Liver (tissue), 3 donors: ENCODE results near the gene SPEN.

Experiments used
- EGR1 ChIP-seq, 2 donors: IDR thresholded peaks; 2 replicates each; pipeline ENCODE4 v1.6.1; 2016 to 2018; ENCODE audit warnings: antibody characterized with exemption in 2 of 2, low read depth in 2 of 2
- FOXA1 ChIP-seq: IDR thresholded peaks from 2 replicates; pipeline ENCODE4 v1.6.1; 2016; ENCODE audit warnings: antibody characterized with exemption
- FOXA2 ChIP-seq: IDR thresholded peaks from 2 replicates; pipeline ENCODE4 v1.6.1; 2016; ENCODE audit warnings: antibody characterized with exemption
- HNF4A ChIP-seq, 2 donors: conservative IDR thresholded peaks; 2 replicates each; pipeline ENCODE4 v1.6.1; 2016; ENCODE audit warnings: antibody characterized with exemption in 2 of 2, mild to moderate bottlenecking in 2 of 2
- HNF4G ChIP-seq: IDR thresholded peaks from 2 replicates; pipeline ENCODE4 v1.6.1; 2016; ENCODE audit warnings: antibody characterized with exemption
- JUND ChIP-seq, 2 donors: IDR thresholded peaks; 2 replicates each; pipeline ENCODE4 v1.6.1; 2016; ENCODE audit warnings: antibody characterized with exemption in 2 of 2
- RAD21 ChIP-seq, 2 donors: IDR thresholded peaks; 2 replicates each; pipeline ENCODE4 v1.6.1; 2016; ENCODE audit warnings: antibody characterized with exemption in 2 of 2, mild to moderate bottlenecking in 2 of 2
- RXRA ChIP-seq, 2 donors: IDR thresholded peaks; 2 replicates each; pipeline ENCODE4 v1.6.1; 2017 to 2018; ENCODE audit warnings: antibody characterized with exemption in 2 of 2, mild to moderate bottlenecking in 1 of 2
- TAF1 ChIP-seq: conservative IDR thresholded peaks from 2 replicates; pipeline ENCODE4 v1.6.1; 2016; ENCODE audit warnings: antibody characterized with exemption, mild to moderate bottlenecking
- YY1 ChIP-seq: IDR thresholded peaks from 2 replicates; pipeline ENCODE4 v1.6.1; 2016; ENCODE audit warnings: antibody characterized with exemption, mild to moderate bottlenecking
- TF ChIP-seq, protein P1 (sequence below): fragments of 150-350 bp; IDR thresholded peaks from 2 replicates; pipeline ENCODE4 v1.5.1; 2017; ENCODE audit warnings: improper control_type of control experiment, low read depth, low read length; ENCODE audit not compliant: missing input control
- TF ChIP-seq, protein P2 (sequence below): IDR thresholded peaks from 2 replicates; pipeline ENCODE4 v1.6.1; 2016; ENCODE audit warnings: antibody characterized with exemption
- TF ChIP-seq, protein P3 (sequence below): IDR thresholded peaks from 2 replicates; pipeline ENCODE4 v1.6.1; 2016; ENCODE audit warnings: antibody characterized with exemption, mild to moderate bottlenecking
- TF ChIP-seq, protein P4 (sequence below): IDR thresholded peaks from 2 replicates; pipeline ENCODE4 v1.6.1; 2016; ENCODE audit warnings: antibody characterized with exemption
- donor health status: healthy.
- donor health status: healthy.

DNA sequence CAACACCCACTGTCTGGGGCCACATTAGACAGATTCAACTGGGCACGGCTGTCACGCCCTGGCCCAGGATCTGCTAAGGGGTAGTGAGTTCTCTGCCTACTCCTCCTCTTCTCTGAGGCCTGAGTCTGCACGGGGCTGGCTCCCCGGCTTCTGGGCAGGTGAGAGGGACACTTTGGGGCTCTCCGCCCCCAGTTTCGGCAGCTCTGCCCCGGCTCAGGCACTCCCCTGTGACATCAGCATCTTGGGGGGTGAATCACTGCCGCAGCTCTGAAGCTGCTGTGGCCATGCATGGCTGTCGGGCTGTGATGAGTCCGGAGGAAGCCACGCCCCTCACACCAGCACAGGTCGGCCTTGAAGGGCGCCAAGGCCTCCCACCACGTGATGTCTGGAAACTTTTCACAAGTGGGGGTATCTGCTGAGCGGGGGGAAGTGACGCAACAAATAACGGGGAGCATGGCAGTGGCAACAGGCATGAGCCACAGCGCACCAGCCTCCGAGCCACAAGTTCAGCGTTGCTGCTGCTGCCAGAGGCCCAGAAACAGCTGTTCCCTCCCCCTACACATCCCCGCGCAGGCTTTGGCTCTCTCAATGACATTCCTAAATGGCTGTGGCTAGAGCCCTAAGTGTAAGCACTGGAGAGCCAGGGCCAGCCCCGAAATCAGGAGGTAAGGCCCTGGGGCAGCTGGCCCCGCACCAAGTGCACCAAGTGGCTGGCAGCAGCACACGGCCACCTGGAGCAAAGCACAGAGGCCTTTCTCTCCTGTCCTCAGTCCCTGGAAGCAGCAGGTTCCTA lies 102.1 kb downstream of the SPEN start:
- TF ChIP-seq, protein P1, sequence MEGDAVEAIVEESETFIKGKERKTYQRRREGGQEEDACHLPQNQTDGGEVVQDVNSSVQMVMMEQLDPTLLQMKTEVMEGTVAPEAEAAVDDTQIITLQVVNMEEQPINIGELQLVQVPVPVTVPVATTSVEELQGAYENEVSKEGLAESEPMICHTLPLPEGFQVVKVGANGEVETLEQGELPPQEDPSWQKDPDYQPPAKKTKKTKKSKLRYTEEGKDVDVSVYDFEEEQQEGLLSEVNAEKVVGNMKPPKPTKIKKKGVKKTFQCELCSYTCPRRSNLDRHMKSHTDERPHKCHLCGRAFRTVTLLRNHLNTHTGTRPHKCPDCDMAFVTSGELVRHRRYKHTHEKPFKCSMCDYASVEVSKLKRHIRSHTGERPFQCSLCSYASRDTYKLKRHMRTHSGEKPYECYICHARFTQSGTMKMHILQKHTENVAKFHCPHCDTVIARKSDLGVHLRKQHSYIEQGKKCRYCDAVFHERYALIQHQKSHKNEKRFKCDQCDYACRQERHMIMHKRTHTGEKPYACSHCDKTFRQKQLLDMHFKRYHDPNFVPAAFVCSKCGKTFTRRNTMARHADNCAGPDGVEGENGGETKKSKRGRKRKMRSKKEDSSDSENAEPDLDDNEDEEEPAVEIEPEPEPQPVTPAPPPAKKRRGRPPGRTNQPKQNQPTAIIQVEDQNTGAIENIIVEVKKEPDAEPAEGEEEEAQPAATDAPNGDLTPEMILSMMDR, result no peak
- TF ChIP-seq FOXA1 (no peak), JUND (IDR thresholded peaks at IDR 0.05) (no peak), TAF1 (no peak), YY1 (no peak), HNF4G (no peak), HNF4A (conservative IDR thresholded peaks at IDR 0.05) (no peak), EGR1 (IDR thresholded peaks at IDR 0.05; ENCODE audit: low read depth in 2 of 2) (no peak), FOXA2 (no peak), RAD21 (IDR thresholded peaks at IDR 0.05) (no peak), RXRA (IDR thresholded peaks at IDR 0.05) (no peak)
- TF ChIP-seq, protein P2, sequence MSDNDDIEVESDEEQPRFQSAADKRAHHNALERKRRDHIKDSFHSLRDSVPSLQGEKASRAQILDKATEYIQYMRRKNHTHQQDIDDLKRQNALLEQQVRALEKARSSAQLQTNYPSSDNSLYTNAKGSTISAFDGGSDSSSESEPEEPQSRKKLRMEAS, result no peak
- TF ChIP-seq, protein P3, sequence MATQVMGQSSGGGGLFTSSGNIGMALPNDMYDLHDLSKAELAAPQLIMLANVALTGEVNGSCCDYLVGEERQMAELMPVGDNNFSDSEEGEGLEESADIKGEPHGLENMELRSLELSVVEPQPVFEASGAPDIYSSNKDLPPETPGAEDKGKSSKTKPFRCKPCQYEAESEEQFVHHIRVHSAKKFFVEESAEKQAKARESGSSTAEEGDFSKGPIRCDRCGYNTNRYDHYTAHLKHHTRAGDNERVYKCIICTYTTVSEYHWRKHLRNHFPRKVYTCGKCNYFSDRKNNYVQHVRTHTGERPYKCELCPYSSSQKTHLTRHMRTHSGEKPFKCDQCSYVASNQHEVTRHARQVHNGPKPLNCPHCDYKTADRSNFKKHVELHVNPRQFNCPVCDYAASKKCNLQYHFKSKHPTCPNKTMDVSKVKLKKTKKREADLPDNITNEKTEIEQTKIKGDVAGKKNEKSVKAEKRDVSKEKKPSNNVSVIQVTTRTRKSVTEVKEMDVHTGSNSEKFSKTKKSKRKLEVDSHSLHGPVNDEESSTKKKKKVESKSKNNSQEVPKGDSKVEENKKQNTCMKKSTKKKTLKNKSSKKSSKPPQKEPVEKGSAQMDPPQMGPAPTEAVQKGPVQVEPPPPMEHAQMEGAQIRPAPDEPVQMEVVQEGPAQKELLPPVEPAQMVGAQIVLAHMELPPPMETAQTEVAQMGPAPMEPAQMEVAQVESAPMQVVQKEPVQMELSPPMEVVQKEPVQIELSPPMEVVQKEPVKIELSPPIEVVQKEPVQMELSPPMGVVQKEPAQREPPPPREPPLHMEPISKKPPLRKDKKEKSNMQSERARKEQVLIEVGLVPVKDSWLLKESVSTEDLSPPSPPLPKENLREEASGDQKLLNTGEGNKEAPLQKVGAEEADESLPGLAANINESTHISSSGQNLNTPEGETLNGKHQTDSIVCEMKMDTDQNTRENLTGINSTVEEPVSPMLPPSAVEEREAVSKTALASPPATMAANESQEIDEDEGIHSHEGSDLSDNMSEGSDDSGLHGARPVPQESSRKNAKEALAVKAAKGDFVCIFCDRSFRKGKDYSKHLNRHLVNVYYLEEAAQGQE, result no peak
- TF ChIP-seq, protein P4, sequence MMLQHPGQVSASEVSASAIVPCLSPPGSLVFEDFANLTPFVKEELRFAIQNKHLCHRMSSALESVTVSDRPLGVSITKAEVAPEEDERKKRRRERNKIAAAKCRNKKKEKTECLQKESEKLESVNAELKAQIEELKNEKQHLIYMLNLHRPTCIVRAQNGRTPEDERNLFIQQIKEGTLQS, result no peak
